SH-SY5Y (cell line): ENCODE data around the gene TGFBR1.
A peak's percentile ranks its signal among the peaks of the same experiment; 100 is the strongest.

Experiments used
- GATA2 ChIP-seq: IDR thresholded peaks from 2 replicates; pipeline ENCODE4 v1.6.1; 2011; ENCODE audit warnings: mild to moderate bottlenecking, low read depth, low read length
- GATA3 ChIP-seq: IDR thresholded peaks from 2 replicates; pipeline ENCODE4 v1.6.1; 2011; ENCODE audit warnings: low read depth, mild to moderate bottlenecking, low read length, moderate library complexity

TGFBR1 gene

DNA sequence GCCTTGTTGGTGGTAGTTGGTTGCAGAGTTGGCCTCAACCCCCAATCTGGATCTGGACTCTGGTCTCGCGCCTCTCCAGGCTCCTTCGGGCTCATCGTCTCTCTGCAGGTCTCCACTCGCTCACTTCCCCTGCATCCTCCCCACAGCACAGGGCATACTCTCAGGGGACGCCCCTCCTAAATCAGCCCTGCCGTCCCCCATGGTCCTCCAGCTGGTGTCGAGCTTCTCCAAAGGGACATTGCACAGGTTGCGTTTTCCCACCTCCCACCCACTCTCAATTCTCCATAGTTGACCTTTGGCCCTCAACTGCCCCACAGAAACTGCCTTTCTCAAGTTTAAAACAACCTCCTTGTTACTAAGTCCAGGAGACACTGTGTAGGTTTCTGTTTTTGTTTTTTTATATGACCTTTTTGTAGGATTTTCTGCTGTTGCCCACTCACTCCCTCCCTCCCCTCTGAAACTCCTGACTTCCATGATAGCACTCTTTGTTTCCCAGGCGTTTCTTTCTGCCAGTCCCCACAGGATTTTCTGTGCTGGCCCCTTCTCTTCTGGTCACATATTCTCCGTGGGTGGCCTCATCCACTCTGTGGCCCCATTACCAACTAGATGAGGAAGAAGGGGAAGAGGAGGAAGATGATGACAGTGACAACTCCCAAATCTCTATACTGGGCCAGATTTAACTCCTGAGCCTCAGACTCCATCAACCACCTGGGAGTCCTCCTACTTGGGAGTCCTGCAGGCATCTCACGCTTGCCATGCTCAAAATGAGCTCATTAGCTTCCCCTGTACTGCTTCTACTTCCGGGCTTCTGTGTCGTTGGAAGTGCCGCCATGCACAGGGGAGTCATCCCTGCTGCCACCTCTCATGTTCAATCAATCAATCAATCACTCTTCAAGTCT lies 66.6 kb downstream of the TGFBR1 start:
- TF ChIP-seq GATA3 (no peak), GATA2 (no peak)

GRCh38 chr9:99172124-99173091 lies 67.5 kb downstream of the TGFBR1 start:
- TF ChIP-seq GATA3 (no peak), GATA2 (no peak)

GRCh38 chr9:99173570-99174504 lies 68.9 kb downstream of the TGFBR1 start:
- no peak for TF ChIP-seq GATA3
- TF ChIP-seq GATA2: no peak

- TF ChIP-seq GATA3 (no peak), GATA2 (peak; percentile 31; the same call in 1 of the 2 replicates)
Observed at GRCh38 chr9:99176527-99177013, 71.7 kb downstream of the TGFBR1 start.

DNA sequence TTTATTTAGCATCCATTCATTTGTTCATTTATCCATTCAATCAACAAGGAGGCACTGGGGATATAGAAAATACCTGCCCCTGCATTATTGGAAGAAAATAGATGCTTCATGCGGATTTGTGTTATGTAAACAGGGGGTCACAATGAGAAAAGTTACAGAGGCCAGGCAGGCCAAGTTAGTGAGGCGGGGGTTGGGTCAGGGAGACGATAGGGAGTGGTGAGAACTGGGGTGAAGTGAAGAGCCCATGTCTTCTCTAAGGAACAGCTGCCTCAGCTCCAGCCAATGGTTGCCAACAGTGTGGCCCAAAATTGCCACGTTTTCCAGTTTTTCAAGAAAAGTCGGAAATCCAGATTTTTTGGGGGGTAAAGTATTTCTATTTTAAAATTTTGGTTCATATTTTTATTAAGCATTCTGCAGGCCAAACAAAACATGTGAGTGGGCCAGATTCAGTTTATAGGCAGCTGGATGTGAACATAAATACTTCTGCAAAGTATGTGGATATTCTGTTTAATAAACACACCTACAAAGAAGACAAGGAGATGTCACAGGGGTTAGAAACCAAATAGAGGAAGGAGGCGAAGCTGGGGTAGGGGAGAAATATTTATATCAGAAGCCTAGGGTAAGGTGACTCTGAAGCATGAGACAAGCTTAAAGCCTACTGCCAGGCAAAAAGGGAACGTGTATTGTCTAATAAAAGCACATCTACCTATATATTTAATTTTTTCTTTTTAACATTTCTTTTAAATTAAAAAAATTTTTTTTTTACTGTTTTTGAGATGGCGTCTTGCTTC lies 72.9 kb downstream of the TGFBR1 start:
- TF ChIP-seq GATA2 (no peak), GATA3 (no peak)

GRCh38 chr9:99178912-99179872 lies 74.3 kb downstream of the TGFBR1 start:
- TF ChIP-seq GATA2: peak; percentile 60; the same call in 1 of the 2 replicates
- TF ChIP-seq GATA3: no peak

- TF ChIP-seq GATA3 (no peak), GATA2 (no peak)
Observed at GRCh38 chr9:99180199-99180598, 75.3 kb downstream of the TGFBR1 start.

DNA sequence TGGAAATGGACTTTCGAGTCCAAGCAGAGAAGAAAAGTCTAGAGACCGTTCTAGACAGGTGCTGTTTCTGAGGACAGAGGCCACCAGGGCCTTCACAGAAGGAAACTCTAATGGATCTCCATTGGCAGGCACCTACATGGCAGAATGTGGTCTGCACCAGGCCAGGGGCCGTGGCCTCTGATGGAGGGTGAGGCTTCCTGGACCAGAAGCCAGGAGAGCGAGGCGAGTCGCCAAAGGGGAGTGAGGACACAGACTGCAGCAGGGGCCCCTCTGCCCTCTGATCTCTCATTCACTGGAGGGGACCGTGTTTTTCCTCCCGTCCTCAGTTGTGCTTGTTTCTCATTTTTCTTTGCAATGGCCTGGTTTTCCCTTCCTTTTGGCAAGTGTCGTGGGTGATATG lies 75.7 kb downstream of the TGFBR1 start:
- TF ChIP-seq GATA3: no peak
- TF ChIP-seq GATA2: no peak

DNA sequence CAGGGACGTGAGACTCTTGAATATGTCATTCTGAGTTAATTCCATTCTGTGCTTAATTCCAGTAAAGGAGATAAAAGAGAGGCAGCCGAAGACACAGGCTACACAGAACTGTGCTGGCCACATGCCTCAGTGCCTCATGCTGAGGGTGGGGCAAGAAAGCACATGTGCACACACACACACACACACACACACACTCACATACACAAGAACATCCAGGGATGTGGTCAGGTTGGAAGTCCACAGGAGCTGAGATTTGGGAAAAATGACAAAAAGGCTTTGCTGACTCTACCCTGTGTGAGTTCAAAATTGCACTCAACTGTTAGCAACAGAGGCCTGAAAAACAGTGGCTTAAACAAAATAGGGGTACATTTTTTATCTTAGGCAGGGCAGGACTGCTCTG lies 76.3 kb downstream of the TGFBR1 start:
- no peak for TF ChIP-seq GATA2
- TF ChIP-seq GATA3: no peak

- TF ChIP-seq GATA3: no peak
- no peak for TF ChIP-seq GATA2
Observed at GRCh38 chr9:99181621-99182020, 76.7 kb downstream of the TGFBR1 start.

GRCh38 chr9:99182356-99182755 lies 77.4 kb downstream of the TGFBR1 start:
- no peak for TF ChIP-seq GATA2
- TF ChIP-seq GATA3: no peak
